Occipital lobe (tissue), 2 donors: ENCODE measurements around the gene APP. TPM values are rescaled to one million over a fixed set of nuclear protein-coding genes. Genes with fewer than 3 reads are reported as not detected.
"Not testable (repeated sequence)": the region's sequence is repeated elsewhere in the genome, so short reads cannot be mapped to it uniquely, and the experiment has no call there.

ENCODE experiments used
- DNase-seq: peaks from one replicate; lab custom pipeline; 2025; lab: John Stamatoyannopoulos, UW
- total RNA-seq: library from RNA; depleted of rRNA; stranded (reverse); fragments of >200 nt; gene quantifications from one replicate; pipeline ENCODE4 v1.2.3, GENCODE V29; 2014

Gene APP
- total RNA-seq, 1 donor from 2014 or later = 354 TPM

DNA sequence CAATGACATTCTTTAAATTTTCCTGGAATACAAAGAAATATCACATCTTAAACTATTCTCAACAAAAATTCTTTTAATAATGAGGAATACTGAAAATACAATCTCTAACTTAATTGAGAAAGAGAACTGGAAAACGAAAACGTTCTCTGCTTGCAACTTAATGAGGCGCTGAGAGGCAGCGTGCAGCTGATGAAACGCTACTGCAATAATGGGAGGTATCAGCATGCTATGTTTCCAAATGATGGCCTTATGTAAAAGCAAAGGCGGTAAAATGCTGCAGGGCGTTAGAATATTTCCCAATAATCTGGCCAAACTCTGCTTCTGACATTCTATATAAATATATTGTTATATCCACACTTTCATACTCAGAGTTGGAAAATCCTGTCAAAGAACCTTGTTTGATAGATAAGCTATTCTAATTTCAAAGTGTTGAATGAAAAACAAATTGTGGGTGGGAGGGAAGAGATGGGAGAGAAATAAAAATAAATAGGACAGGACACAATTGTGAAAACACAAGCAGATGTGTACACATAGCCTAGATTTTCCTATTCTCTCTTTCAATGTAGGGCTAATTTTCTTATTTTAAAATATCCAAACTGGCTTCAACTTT lies 70.9 kb downstream of the APP start:
- DNase-seq = no peak

DNA sequence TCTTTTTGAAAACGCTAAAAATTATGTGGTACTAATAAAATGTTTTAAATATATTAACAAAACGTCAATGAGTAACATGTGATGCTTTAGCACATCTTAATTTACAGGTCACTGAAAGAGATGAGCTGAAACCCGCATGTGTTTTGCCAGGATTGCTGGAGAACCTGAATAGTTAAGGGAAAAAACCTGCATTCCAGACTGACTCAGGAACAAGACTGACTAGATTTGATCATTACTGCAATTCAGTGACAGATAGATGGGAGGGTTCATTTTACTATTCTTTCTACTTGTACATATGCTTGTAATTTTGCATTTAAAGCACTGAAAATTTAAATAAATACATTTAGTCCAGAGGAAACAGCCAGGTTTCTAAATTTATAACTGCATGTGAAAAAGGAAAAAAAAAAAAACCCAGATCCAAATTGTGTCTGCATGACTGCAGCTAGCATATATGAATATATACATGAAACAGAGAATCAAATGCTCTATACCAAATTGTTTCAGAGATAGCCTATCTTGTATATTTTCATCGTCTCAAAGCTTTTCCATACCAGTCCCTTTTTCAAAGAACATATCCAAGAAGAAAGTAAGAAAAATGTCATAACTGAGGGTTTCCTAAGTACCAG lies 71.7 kb downstream of the APP start:
- DNase-seq = no peak

DNA sequence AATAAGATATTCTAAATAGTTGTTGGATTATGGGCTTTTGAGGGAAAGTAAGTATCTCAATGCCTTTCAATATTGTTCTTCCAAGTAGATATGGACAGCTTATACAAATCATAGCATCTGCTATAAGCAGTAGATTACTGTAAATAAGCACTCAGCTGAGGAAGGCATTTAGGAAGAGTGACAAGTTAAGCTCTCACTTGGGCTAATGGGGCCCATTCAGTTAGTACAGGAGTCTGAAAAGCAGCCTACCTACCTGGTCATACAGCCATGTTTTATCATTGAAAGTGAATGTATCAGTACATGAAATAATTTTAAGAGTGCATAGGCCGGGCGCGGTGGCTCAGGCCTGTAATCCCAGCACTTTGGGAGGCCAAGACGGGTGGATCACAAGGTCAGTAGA lies 73.1 kb downstream of the APP start:
- no peak for DNase-seq

DNA sequence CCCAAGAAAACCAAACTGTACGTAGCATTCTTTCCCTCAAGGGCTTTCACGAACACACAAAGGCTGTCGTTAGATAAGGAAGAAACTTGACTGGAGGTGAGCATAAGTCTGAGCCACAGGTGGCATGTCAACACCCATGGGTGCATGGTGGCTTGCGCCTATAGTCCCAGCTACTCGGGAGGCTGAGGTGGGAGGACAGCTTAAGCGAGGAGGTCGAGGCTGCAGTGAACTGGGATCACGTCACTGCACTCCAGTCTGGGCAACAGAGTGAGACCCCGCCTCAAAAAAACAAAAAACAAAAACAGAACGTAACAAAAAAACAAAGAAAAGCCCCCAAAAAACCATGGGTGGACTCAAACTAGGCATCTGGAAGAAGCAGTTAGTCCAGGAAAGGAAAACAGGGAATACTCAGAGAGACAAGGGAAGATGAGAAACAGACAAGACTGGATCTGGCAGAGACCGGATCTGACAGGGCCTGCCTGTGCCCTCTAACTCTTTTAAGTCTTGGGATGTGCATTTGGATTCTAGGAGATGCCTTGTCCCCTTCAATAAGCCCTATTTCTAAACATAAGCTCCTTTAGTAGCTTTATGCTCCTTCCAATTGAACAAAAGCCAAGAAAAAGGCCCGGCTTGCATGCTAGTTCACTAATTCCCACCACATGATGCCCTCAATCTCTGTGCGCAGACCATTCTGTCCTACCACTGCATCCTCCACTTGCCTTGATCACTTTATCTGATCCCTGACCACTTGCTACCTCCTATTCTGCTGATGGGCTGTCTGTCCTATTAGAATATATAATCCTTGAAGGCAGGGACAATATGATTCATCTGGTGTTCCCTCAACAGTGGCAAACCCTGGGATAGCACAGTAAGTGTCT lies 73.8 kb downstream of the APP start:
- no peak for DNase-seq

DNA sequence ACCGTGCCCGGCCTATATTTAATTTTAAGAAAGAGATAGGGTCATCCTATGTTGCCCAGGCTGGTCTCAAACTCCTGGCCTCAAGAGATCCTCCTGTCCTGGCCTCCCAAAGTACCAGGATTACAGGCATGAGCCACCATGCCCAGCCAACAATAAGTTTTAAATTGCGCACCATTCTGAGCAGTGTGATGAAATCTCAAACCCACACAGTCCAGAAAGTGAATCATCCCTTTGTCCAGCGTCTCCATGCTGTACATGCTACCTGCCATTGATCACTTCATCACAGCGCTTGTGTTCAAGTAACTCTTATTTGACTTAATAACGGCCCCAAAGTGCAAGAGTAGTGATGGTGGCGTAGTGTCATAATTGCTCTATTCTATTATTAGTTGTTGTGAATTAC lies 75.4 kb downstream of the APP start:
- no peak for DNase-seq

DNA sequence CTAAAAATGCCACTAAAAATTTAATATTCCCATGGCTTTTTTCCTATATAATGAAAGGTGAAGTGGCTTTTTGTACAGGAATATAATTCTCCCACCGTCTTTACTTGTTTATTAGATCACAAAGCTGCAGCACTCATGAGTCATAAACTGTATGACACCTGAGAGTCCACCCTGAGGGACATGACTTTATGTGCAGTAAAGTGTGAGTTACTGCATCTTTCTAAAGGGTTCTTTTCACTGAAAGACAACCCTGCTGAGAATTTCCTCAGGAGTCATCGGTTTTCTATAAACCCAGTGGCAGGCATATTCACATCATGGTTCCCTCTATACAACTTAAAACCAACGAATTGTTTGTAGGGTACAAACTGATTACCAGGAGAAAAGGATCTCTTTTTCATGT lies 77.4 kb downstream of the APP start:
- DNase-seq = no peak

DNA sequence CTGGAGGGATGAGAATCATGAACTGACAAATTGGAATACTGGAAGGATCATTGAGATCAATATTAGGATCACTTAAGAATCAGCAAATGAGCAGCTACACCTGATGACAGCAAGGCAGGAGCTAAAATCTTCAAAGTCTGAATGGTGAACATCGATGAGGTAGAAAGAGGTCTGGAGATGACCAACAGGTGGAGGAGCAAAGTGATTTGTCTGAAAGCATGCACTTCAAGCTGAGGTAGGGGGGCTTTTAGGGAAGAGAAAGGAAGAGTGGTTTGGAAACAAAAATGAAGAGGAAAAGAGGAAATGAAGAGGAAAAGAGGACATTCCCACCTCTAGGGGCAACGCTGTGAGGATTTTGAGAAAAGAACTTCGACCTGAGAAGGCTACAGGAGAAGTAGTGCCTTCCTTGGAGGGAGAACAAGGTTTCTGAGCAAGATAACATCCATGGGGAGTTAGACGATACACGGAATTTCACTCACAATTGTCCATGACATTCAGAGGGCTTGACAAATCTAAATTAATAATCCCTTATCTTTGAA lies 79.0 kb downstream of the APP start:
- DNase-seq = no peak

DNA sequence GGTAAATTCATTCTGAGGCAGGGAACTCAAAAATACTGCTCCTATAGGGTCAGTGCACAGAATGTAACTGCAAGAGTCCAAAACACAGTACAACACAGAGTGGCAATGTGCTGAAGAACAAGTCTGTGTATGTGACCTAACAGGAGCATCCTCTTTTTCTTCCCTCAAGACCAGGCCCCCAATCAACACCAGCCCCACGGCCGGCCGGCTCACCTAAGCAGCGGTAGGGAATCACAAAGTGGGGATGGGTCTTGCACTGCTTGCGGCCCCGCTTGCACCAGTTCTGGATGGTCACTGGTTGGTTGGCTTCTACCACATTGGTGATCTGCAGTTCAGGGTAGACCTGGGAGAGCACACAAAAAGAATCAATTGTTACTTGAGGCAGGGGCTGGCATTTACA lies 80.8 kb downstream of the APP start:
- DNase-seq = no peak

DNA sequence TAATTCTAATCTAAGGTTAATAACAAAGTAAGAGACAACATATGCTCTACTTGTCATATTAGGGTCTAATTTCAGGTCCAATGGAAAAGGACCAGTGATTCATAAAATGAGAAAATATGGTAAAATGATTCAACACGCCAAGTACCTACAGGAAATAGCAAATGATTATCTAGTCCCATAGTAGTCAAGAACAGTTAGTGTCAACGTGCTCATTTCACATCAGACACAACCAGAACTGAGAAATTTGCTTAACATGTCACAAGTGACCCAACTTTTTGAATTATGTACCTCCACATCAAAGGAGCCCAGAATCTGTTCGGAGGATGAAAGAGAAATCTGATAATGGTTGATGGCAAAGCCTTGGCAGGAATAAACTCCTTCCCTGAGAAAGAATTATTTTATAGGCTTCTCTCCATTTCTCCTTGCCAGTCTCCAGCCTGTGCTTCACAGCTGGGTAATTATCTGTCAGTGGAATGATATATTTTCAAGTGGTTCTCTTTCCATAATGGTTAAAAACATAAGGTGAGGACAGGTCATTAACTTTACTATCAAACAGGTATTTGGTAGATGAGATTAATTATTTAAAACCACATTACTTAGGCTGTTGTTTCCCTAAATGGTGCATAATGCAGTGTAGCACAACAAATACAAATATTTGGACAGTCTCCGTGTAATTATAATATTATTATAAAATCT lies 83.2 kb downstream of the APP start:
- DNase-seq = no peak

DNA sequence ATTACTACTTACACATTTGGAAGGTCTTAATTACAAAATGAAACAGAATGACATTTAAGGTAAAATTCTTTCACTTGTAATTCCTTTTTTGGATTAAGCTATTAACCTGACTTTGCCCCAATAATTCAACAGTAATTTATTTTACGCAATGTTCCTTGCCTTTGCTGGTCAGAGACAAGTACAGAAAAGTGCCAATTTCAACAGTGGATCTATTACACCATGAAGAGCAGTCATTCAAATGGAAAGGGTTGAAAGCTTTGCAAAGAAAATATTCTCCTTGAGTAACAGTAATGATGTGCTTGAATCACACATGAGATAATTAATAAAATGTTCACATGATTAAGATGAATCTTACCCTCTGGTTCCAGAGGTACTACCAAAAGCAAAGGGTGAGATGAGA lies 84.7 kb downstream of the APP start:
- DNase-seq = no peak

DNA sequence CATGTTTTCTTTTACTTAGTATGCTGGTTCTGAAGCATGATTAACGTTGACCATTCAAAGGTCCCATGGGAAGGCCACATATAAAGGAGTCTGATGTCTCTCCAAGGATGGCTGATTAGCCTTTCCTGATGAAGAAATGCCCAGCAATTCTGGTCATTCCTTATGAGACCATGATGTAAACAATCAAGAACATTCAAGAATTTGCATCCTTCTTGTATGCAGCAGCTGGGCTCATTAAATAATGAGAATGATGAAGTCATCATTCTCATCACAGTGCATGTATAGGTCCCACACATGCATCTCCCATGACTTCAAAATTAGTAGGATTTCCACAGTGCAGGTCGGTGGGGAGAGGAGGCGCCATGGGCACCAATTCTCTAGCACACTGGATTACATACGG lies 85.4 kb downstream of the APP start:
- DNase-seq = no peak

DNA sequence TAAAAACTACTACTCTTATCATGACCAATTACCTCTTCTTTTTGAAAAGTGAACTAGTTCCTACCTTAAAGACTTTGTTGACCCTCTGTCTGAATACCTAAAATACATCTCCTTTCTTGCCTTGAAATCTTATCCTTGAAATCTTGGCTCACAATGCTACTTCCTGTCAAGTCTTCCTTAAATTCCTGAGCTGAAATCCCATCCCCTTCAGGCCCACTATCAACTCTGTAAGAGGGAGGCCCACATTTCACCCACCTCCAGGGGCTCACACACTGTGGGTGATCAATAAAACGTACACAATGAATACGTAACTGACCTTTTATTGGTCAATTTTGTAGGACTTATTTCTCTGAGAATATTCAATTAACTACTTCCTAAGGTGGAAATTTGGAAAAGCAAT lies 88.0 kb downstream of the APP start:
- no peak for DNase-seq

DNA sequence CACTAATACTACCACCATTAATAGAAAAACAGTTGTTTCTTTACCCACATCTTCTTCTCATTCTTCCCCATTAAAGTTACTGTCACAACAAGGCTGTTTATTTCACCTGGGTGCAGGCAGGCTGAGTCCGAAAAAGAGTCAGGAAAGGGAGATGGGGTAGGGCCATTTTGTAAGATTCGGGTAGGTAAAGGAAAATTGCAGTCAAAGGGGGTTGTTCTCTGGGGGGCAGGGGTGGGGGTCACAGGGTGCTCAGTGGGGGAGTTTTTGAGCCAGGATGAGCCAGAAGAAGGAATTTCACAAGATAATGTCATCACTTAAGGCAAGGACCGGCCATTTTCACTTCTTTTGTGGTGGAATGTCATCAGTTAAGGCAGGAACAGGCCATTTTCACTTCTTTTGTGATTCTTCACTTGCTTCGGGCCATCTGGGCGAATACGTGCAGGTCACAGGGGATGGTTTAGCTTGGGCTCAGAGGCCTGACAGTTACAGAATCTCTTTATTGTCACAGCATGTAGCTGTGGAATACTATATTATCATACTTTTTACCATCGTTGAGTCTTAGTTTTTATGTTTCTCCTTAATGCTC lies 89.3 kb downstream of the APP start:
- not testable (repeated sequence) for DNase-seq

DNA sequence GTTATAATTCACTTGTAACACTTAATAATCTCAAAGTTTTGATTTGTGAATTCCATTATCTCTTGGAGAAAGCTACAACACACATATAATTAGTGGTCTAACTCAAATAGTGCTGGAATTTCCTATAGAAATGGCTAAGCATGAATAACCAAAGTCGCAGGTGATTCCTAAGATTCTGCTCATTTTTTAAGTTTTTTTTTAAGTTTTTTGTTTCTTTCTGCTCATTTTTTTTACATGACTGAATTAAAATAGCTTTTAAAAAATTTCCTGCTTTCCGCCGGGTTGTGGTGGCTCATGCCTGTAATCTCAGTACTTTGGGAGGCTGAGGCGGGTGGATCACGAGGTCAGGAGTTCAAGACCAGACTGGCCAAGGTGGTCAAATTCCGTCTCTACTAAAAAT lies 90.4 kb downstream of the APP start:
- DNase-seq = no peak

DNA sequence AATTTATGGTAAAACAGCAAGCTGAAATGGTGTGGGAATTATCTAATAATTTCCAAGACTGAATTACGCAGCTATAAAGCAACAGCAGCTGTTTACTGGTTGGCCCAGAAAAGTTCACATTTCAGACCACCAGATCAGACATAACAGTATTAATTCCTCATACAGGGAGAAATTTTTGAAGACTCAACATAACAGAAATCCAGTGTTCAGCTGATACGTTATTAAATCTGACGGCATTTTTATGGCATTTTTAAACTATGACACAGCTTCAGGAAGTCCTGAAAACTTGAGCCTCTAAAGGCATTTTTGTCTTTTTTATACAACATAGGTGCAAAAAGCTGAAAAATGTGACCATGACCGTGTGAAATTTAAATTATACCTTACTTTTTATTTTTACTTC lies 91.2 kb downstream of the APP start:
- no peak for DNase-seq

DNA sequence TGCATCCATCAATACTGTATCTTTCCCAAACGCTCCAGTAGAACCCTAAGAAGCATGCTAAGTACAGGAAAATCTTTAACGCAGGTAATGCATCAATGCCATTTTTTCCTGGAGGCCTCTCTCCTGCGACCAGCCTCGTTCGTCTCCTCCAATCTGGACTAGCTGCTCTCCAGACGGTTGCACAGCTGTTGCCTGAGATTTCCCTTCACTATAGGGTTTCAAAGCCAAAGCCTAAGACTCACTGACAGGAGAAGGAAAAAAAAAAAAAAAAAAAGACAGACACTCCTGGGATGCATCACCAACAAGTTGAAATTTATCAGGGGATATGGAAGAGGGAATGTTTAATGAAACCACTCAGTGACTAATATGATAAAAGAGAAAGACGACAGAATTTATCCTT lies 93.0 kb downstream of the APP start:
- no peak for DNase-seq

DNA sequence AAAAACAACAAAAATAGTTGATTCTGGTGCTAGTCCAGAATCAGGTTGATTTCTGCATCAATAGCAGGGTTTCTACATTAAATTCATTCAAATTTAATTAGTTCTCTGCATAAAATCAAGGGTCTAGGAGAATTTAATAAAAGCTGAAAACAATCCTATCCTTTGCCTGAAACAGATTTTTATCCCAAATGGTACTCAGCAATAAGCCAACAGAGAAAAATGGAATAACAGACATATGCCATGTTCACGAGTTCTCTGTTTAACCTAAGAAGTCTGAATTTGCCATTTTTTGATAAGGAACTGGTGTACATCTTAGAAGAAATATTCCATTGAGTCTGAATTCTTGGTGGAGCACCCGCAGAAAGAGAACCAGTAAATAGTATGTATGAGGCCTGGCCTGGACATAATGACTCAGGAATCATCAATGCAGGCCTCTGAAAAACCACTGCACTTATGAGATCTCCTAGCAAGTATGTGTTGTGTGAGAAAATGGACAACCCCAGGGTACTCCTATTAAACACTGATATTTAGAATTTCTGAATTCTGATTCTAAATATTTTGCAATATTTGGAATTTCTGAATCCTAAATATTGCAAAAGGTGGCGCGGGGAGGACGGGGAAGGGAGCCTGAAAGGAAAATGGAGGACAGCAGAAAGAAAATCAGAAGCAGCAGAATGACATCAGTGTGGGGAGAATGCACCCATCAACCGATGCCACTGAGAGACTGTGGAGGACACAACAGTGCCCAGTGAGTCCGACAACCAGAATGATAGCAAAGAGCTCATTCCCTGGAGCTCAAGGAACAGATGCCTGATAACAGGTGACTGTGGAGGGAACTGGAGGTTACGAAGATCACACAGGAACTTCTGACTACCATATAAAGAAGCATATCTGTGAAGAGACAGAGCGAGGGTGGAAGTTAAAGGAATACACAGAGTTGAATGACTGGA lies 97.6 kb downstream of the APP start:
- no peak for DNase-seq

DNA sequence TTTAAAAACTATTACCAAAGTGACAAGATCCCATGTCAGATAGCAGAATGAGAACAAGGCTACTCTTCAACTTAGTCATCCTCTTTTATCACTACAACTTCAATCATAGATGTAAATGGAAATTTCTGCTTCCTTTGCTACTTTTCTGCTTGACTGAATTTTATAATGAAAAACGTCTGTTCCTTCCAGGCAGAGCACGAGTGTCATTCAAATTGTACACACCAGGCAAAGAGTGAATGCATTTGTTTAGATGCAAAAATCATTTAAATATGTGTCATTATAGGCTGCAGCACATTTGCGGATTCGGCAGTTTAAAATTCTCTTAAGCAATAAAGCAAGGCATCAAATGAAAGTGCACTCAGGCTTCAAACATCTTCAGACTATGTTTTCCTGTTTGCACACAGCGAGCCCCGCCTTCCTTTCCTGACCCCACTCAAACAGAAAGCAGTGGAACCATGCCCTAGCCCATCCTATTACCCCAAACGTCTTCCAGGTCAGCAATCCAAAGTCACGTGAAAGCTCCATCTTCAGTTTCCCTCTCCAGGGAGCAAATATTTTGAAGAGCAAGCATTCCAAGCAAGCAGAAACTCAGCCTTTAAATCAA lies 99.6 kb downstream of the APP start:
- DNase-seq = no peak

DNA sequence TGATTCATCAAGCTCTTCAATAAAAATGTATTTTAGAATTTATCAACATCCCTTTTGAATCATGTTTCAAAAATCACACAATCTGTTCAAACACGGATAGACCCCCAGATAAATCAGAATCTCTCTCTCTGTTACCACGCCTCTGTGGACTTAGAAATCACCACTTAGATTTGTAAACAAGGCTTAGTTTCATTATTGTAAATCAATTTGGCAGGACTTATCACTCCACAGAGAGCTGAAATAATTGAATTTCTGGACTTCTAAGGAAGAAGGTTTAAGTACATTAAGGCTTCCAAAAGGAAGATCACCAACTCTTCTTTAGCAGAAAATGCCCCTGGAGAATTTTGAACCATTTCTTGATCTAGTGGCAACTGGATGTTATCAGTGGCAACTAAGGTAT lies 100.4 kb downstream of the APP start:
- no peak for DNase-seq

DNA sequence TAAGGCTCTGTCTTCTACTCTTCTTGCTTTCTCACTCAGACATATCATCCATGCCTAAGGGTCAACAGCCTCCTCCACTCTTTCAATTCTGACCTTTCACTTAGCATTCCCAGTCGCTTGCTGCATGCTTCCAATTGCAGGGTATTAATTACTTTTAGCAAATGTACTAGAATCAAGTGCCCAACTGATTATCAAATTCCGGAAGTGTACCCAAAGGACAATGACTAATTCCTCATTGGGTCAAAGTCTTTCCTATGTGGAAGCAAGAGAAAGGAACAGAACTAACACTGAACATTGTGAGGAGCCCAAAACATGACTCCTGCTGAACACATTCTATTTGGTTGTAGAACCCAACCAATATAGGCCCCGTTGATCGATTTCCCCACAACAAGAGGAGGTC lies 101.8 kb downstream of the APP start:
- DNase-seq = no peak
